Endothelial cell of umbilical vein (primary cell): ENCODE results near the gene AK8. TPM values are rescaled to one million over a fixed set of nuclear protein-coding genes. Genes with fewer than 3 reads are reported as not detected.

Experiments
- BruUV-seq: library from RNA; stranded (reverse); fragments of 400-500 nt; replicated peaks from 2 replicates; lab custom pipeline; 2021; lab: Mats Ljungman, UMichigan
- CTCF ChIA-PET: fragments of 300-600, 350-600 bp; sonication (Branson Sonifier 250); formaldehyde crosslinking; loops from one replicate; lab custom pipeline; 2021; ENCODE audit warnings: antibody characterized with exemption, inconsistent platforms; lab: Charles Lee
- POLR2A ChIA-PET: fragments of 300-600, 350-600 bp; sonication (Branson Sonifier 250); formaldehyde crosslinking; loops from one replicate; lab custom pipeline; 2021; ENCODE audit warnings: antibody characterized with exemption, inconsistent platforms; lab: Charles Lee
- DNase-seq: peaks from one replicate; pipeline ENCODE4 v3.0.0-alpha.2; 2011; ENCODE audit warnings: low read depth, low spot score
- FAIRE-seq: peaks from 2 replicates; lab custom pipeline; 2011; peaks lifted over from hg19 to GRCh38; lab: Jason Lieb, UNC
- H2AFZ ChIP-seq: 2 replicates; pipeline ENCODE4 v1.6.0; 2012; ENCODE audit warnings: low read depth, low read length, control low read depth, inconsistent platforms
- H3K27ac ChIP-seq: 2 replicates; pipeline ENCODE4 v1.5.1; 2011; ENCODE audit warnings: low read depth, mild to moderate bottlenecking, control low read depth, low read length, moderate library complexity; ENCODE audit not compliant: insufficient read depth
- H3K27me3 ChIP-seq, 2 experiments: 2 replicates each; pipeline versions ENCODE4 v1.6.0 to v1.6.1; 2011; ENCODE audit warnings: low read length in 2 of 2, mixed read lengths in 1 of 2; ENCODE audit not compliant: control insufficient read depth in 2 of 2, insufficient read depth in 2 of 2
- H3K36me3 ChIP-seq, 2 experiments: 2 replicates in 1 of 2; 3 replicates in 1 of 2; pipeline ENCODE4 v1.5.1; 2011; ENCODE audit warnings: low read length in 2 of 2, mild to moderate bottlenecking in 1 of 2, moderate library complexity in 1 of 2; ENCODE audit not compliant: control insufficient read depth in 2 of 2, insufficient read depth in 2 of 2; ENCODE audit errors: extremely low read depth in 1 of 2
- H3K4me1 ChIP-seq: 3 replicates; pipeline ENCODE4 v1.5.1; 2011; ENCODE audit warnings: mild to moderate bottlenecking, low read length; ENCODE audit not compliant: control insufficient read depth, insufficient read depth; ENCODE audit errors: extremely low read depth
- H3K4me2 ChIP-seq: 2 replicates; pipeline ENCODE4 v1.6.1; 2011; ENCODE audit warnings: low read length, control low read depth, mixed read lengths; ENCODE audit not compliant: insufficient read depth
- H3K4me3 ChIP-seq, 3 experiments: fragments of 200-600 bp in 1 of 3; sonication (generic), shearing (Covaris generic) in 1 of 3; replicated peaks in 1 of 3; 2 replicates each; pipeline ENCODE4 v1.5.1; 2011 to 2016; ENCODE audit warnings: control low read depth in 3 of 3, low read length in 3 of 3, mild to moderate bottlenecking in 2 of 3, inconsistent platforms in 1 of 3, low read depth in 1 of 3, moderate library complexity in 1 of 3; ENCODE audit not compliant: insufficient read depth in 1 of 3
- H3K79me2 ChIP-seq: 2 replicates; pipeline ENCODE4 v1.6.0; 2012; ENCODE audit warnings: low read length, inconsistent platforms; ENCODE audit not compliant: control insufficient read depth, insufficient read depth
- H3K9ac ChIP-seq: replicated peaks from 2 replicates; pipeline ENCODE3; 2011; ENCODE audit warnings: low read length, control low read depth; ENCODE audit not compliant: insufficient read depth; ENCODE audit errors: extremely low read depth
- H3K9me1 ChIP-seq: replicated peaks from 3 replicates; pipeline ENCODE4 v1.6.0; 2011; ENCODE audit warnings: mild to moderate bottlenecking, low read length; ENCODE audit not compliant: control insufficient read depth, insufficient read depth; ENCODE audit errors: extremely low read depth
- H3K9me3 ChIP-seq: replicated peaks from 2 replicates; pipeline ENCODE4 v1.5.1; 2012; ENCODE audit warnings: low read length, inconsistent platforms; ENCODE audit not compliant: control insufficient read depth, insufficient read depth
- H4K20me1 ChIP-seq: replicated peaks from 2 replicates; pipeline ENCODE3; 2011; ENCODE audit warnings: mild to moderate bottlenecking, low read length; ENCODE audit not compliant: control insufficient read depth, insufficient read depth; ENCODE audit errors: extremely low read depth
- CTCF ChIP-seq, 2 donors: IDR thresholded peaks; 1 replicate in 1 of 2; 2 replicates in 1 of 2; pipeline ENCODE4 v1.5.1; 2011; ENCODE audit warnings: low read length in 2 of 2, mild to moderate bottlenecking in 2 of 2, moderate library complexity in 2 of 2, control low read depth in 1 of 2, inconsistent platforms in 1 of 2, low read depth in 1 of 2; ENCODE audit not compliant: insufficient read depth in 1 of 2; ENCODE audit errors: extremely low read depth in 1 of 2
- EZH2 ChIP-seq: IDR thresholded peaks from 2 replicates; pipeline ENCODE4 v1.6.1; 2012; ENCODE audit warnings: borderline replicate concordance, low read depth, mild to moderate bottlenecking, moderate library complexity, low read length, inconsistent platforms; ENCODE audit not compliant: severe bottlenecking
- FOS ChIP-seq: IDR thresholded peaks from 2 replicates; pipeline ENCODE4 v1.6.1; 2011; ENCODE audit warnings: mild to moderate bottlenecking, low read length, moderate library complexity, borderline replicate concordance; ENCODE audit not compliant: insufficient read depth
- MYC ChIP-seq: IDR thresholded peaks from one replicate; pipeline ENCODE4 v1.6.1; 2011; ENCODE audit warnings: mild to moderate bottlenecking, low read depth, low read length
- POLR2AphosphoS5 ChIP-seq: IDR thresholded peaks from 2 replicates; pipeline ENCODE4 v1.6.1; 2012; ENCODE audit warnings: low read depth, mild to moderate bottlenecking, control low read depth, low read length, moderate library complexity; ENCODE audit not compliant: insufficient read depth
- dilution Hi-C: fragments of 300-500 bp; cut with MboI; formaldehyde crosslinking; loops from one replicate; pipeline ENCODE4 v1.15.0; 2019; ENCODE audit warnings: low sequenced_read_pairs; ENCODE audit not compliant: extremely low pct_ligation_motif_present
- intact Hi-C: fragments of 100-400 bp; cut with micrococcal nuclease; formaldehyde crosslinking; loops from one replicate; pipeline ENCODE4 v1.10.0; 2022
- polyA plus RNA-seq, 4 experiments: library from polyadenylated mRNA; depleted of rRNA in 3 of 4; stranded (reverse) in 3 of 4; unstranded in 1 of 4; fragments of >200 nt; gene quantifications; 2 replicates each; pipeline versions ENCODE4 v1.2.1 to v1.2.3, GENCODE V29; 2011 to 2012; ENCODE audit warnings: missing spikeins in 1 of 4
- total RNA-seq: library from RNA; stranded (reverse); gene quantifications from 2 replicates; pipeline ENCODE4 v1.2.3, GENCODE V29; 2021
- TF ChIP-seq, protein P1 (sequence below): IDR thresholded peaks from 2 replicates; pipeline ENCODE4 v1.6.1; 2011; ENCODE audit not compliant: insufficient read depth, insufficient read length

The AK8 gene
- total and polyA plus RNA-seq, 2 donors (not counting 3 experiments of a cell fraction or from before 2014, with no cell fraction given) = 0.06 TPM; not detected in 1

GRCh38 chr9:132866898-132867297 lies 11.2 kb downstream of the AK8 start:
- no peaks in the 10 kb centered on the region for H3K9me3 ChIP-seq
- POLR2A ChIA-PET = no interaction called here
- BruUV-seq = no TSS peak

More at GRCh38 chr9:132866898-132867297, 11.2 kb downstream of the AK8 start:
- Histone ChIP-seq H4K20me1 (no peaks in the 10 kb centered on the region), H3K36me3 (no peaks in the 10 kb centered on the region), H2AFZ (no peak overlapping the region), H3K79me2 (no peaks in the 10 kb centered on the region), H3K4me1 (no peaks in the 10 kb centered on the region), H3K4me2 (no peak overlapping the region), H3K27ac (no peak overlapping the region), H3K4me3 (no peak overlapping the region), H3K9me1 (no peaks in the 10 kb centered on the region), H3K9ac (no peak overlapping the region), H3K27me3 (peaks cover 0 to 4% of the 10 kb centered on the region in 2 experiments)
- CTCF ChIA-PET = no interaction called here
- no peak for FAIRE-seq
- intact Hi-C loops (no loop called here), dilution Hi-C loops (no loop called here)
- DNase-seq = no peak
- no peak for TF ChIP-seq MYC
- no peak for TF ChIP-seq CTCF (IDR thresholded peaks at IDR 0.05; ENCODE audit: extremely low read depth in 1 of 2, insufficient read depth in 1 of 2, low read depth in 1 of 2, low read length in 2 of 2)
- TF ChIP-seq EZH2 = no peak
- TF ChIP-seq, protein P1, sequence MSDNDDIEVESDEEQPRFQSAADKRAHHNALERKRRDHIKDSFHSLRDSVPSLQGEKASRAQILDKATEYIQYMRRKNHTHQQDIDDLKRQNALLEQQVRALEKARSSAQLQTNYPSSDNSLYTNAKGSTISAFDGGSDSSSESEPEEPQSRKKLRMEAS = no peak
- TF ChIP-seq FOS = no peak
- TF ChIP-seq POLR2AphosphoS5 = no peak
